ENCODE measurements around the gene GXYLT2. TPM values are rescaled to one million over a fixed set of nuclear protein-coding genes. Genes with fewer than 3 reads are reported as not detected.

The GXYLT2 gene
- total RNA-seq, 4 donors from 2014 or later, result 0.72 to 6.8 (median 2.3) TPM

GRCh38 chr3:72896996-72897757, 9.3 kb downstream of the GXYLT2 start:
- intact Hi-C loops (cut with DNase I; ENCODE audit: low total_unique reads), result no loop called here
- no peak for TF ChIP-seq CTCF (IDR thresholded peaks at IDR 0.05)
- TF ChIP-seq POLR2A (IDR thresholded peaks at IDR 0.05), result no peak
- no peak overlapping the region for H3K4me3 ChIP-seq (ENCODE audit: low read depth, poor library complexity, severe bottlenecking)
- WGBS, 2 donors, result 59 to 70% methylated on average over 4 of the region's 4 CpGs
- no peak for DNase-seq (ENCODE audit: low spot score in 2 of 2)

- H3K4me3 ChIP-seq (ENCODE audit: low read depth, poor library complexity, severe bottlenecking), result no peak overlapping the region
- no peak for TF ChIP-seq POLR2A (IDR thresholded peaks at IDR 0.05)
- TF ChIP-seq CTCF (IDR thresholded peaks at IDR 0.05), result no peak
- DNase-seq (ENCODE audit: low spot score in 2 of 2), result no peak
- intact Hi-C loops (cut with DNase I; ENCODE audit: low total_unique reads), result no loop called here
Observed at GRCh38 chr3:72897758-72898007, 9.8 kb downstream of the GXYLT2 start.

DNA sequence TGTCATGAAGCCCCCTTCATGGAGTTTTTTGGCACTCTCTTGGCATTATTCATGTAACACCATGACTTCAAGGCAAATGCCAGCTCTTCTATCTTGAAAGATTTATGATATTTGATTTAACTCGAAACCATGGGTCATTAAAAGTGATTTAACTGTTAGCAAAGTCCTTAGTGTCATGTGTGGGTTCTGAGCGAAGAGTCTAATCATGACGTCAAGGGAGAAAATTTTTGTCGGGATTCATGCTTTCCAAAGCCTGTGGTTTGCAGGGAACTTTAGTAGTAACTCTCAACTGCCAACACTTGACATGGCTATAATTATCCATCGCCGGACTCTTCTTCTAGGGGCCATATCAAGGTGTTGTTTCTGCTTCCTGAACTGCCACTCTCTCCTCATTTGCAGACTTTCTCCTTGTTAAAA, 11.5 kb downstream of the GXYLT2 start:
- TF ChIP-seq CTCF (IDR thresholded peaks at IDR 0.05) (no peak), POLR2A (IDR thresholded peaks at IDR 0.05) (no peak)
- H3K4me3 ChIP-seq (ENCODE audit: low read depth, poor library complexity, severe bottlenecking), result no peak overlapping the region
- WGBS, 2 donors, result 64 to 76% methylated on average over 6 of the region's 6 CpGs
- intact Hi-C loops (cut with DNase I; ENCODE audit: low total_unique reads), result no loop called here
- no peak for DNase-seq (ENCODE audit: low spot score in 2 of 2)

- WGBS, 2 donors, result 84 to 86% methylated on average over 7 of the region's 7 CpGs
- intact Hi-C loops (cut with DNase I; ENCODE audit: low total_unique reads), result no loop called here
- DNase-seq (ENCODE audit: low spot score in 2 of 2), result no peak
- no peak overlapping the region for H3K4me3 ChIP-seq (ENCODE audit: low read depth, poor library complexity, severe bottlenecking)
- TF ChIP-seq CTCF (IDR thresholded peaks at IDR 0.05), result no peak
- no peak for TF ChIP-seq POLR2A (IDR thresholded peaks at IDR 0.05)
Observed at GRCh38 chr3:72900048-72900447, 12.2 kb downstream of the GXYLT2 start.

- TF ChIP-seq POLR2A (IDR thresholded peaks at IDR 0.05) (no peak), CTCF (IDR thresholded peaks at IDR 0.05) (no peak)
- no peak overlapping the region for H3K4me3 ChIP-seq (ENCODE audit: low read depth, poor library complexity, severe bottlenecking)
- DNase-seq (ENCODE audit: low spot score in 2 of 2), result no peak
- 89 to 100% methylated on average over 2 of the region's 2 CpGs for WGBS, 2 donors
- intact Hi-C loops (cut with DNase I; ENCODE audit: low total_unique reads), result no loop called here
Observed at GRCh38 chr3:72901840-72902239, 14.0 kb downstream of the GXYLT2 start.

DNA sequence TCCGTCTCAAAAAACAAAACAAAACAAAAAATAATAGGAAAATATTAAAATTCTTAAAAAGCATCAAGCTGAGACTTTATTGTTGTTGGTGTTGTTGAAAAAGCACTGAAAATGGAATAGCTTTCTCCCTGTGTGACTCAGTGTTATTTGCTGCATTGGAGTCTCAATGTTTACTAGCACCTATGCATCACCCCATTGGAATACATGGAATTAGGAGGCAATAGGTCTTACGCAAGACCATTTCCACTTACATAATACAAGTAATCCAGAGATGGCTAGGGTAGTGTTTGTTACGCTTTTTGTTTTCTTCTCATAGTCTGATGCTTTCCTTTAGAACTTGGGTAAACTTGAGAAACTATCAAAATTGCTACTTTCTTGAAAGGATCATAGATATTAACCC, 15.2 kb downstream of the GXYLT2 start:
- intact Hi-C loops (cut with DNase I; ENCODE audit: low total_unique reads), result no loop called here
- WGBS, 2 donors, result 91 to 95% methylated on average over 3 of the region's 3 CpGs

More for the DNA sequence above, 15.2 kb downstream of the GXYLT2 start:
- no peak for DNase-seq (ENCODE audit: low spot score in 2 of 2)
- no peak overlapping the region for H3K4me3 ChIP-seq (ENCODE audit: low read depth, poor library complexity, severe bottlenecking)
- TF ChIP-seq POLR2A (IDR thresholded peaks at IDR 0.05) (no peak), CTCF (IDR thresholded peaks at IDR 0.05) (no peak)

Data from lower leg skin (tissue), 4 donors.